Keratinocyte (primary cell): Measurements from ENCODE around the gene CDKL4. TPM values are rescaled to one million over a fixed set of nuclear protein-coding genes. Genes with fewer than 3 reads are reported as not detected.

Source experiments
- DNase-seq: peaks from one replicate; pipeline ENCODE4 v3.0.0-alpha.2; 2011; ENCODE audit warnings: low read depth, missing footprints, low spot score
- FAIRE-seq: peaks from 2 replicates; lab custom pipeline; 2011; peaks lifted over from hg19 to GRCh38; lab: Jason Lieb, UNC
- H2AFZ ChIP-seq: 2 replicates; pipeline ENCODE4 v1.6.0; 2012; ENCODE audit warnings: low read length, control low read depth, inconsistent platforms; ENCODE audit not compliant: control insufficient read depth
- H3K27ac ChIP-seq: 2 replicates; pipeline ENCODE4 v1.5.1; 2011; ENCODE audit warnings: low read length; ENCODE audit not compliant: control insufficient read depth, insufficient read depth
- H3K27me3 ChIP-seq: 3 replicates; pipeline ENCODE4 v1.6.0; 2011; ENCODE audit warnings: low read length; ENCODE audit not compliant: control insufficient read depth, insufficient read depth; ENCODE audit errors: extremely low read depth
- H3K36me3 ChIP-seq, 2 experiments: 2 replicates in 1 of 2; 3 replicates in 1 of 2; pipeline ENCODE4 v1.5.1; 2011; ENCODE audit warnings: low read length in 2 of 2, mild to moderate bottlenecking in 1 of 2; ENCODE audit not compliant: control insufficient read depth in 2 of 2, insufficient read depth in 2 of 2; ENCODE audit errors: extremely low read depth in 1 of 2
- H3K4me1 ChIP-seq: 3 replicates; pipeline ENCODE4 v1.5.1; 2011; ENCODE audit warnings: low read length; ENCODE audit not compliant: control insufficient read depth, insufficient read depth; ENCODE audit errors: extremely low read depth
- H3K4me2 ChIP-seq: 3 replicates; pipeline ENCODE4 v1.6.0; 2011; ENCODE audit warnings: low read depth, low read length; ENCODE audit not compliant: control insufficient read depth, insufficient read depth; ENCODE audit errors: extremely low read depth
- H3K4me3 ChIP-seq, 3 experiments: fragments of 200-600 bp in 1 of 3; sonication (generic) in 1 of 3; 2 replicates in 2 of 3; 3 replicates in 1 of 3; pipeline ENCODE4 v1.5.1; 2011 to 2016; ENCODE audit warnings: low read length in 3 of 3, mild to moderate bottlenecking in 3 of 3, control low read depth in 2 of 3, inconsistent platforms in 1 of 3, low read depth in 1 of 3, mixed read lengths in 1 of 3, mixed run types in 1 of 3, moderate library complexity in 1 of 3; ENCODE audit not compliant: control insufficient read depth in 2 of 3, insufficient read depth in 2 of 3; ENCODE audit errors: extremely low read depth in 1 of 3
- H3K79me2 ChIP-seq: 2 replicates; pipeline ENCODE4 v1.6.0; 2012; ENCODE audit warnings: low read length; ENCODE audit not compliant: control insufficient read depth, insufficient read depth
- H3K9ac ChIP-seq: 3 replicates; pipeline ENCODE4 v1.6.0; 2011; ENCODE audit warnings: low read length; ENCODE audit not compliant: control insufficient read depth, insufficient read depth; ENCODE audit errors: extremely low read depth
- H3K9me1 ChIP-seq: 3 replicates; pipeline ENCODE4 v1.6.0; 2011; ENCODE audit warnings: low read length; ENCODE audit not compliant: control insufficient read depth, insufficient read depth; ENCODE audit errors: extremely low read depth
- H3K9me3 ChIP-seq: 2 replicates; pipeline ENCODE4 v1.5.1; 2012; ENCODE audit warnings: low read depth, low read length; ENCODE audit not compliant: control insufficient read depth
- H4K20me1 ChIP-seq: 3 replicates; pipeline ENCODE4 v1.6.0; 2011; ENCODE audit warnings: low read length; ENCODE audit not compliant: control insufficient read depth, insufficient read depth; ENCODE audit errors: extremely low read depth
- EZH2 ChIP-seq: IDR thresholded peaks from one replicate; pipeline ENCODE4 v1.6.1; 2012; ENCODE audit warnings: inconsistent platforms, mild to moderate bottlenecking, low read length, moderate library complexity
- dilution Hi-C: fragments of 300-500 bp; cut with MboI; formaldehyde crosslinking; loops from one replicate; pipeline ENCODE4 v1.7.0; 2020; ENCODE audit warnings: low sequenced_read_pairs; ENCODE audit not compliant: extremely low pct_ligation_motif_present
- polyA plus RNA-seq, 5 experiments: library from polyadenylated mRNA; depleted of rRNA in 3 of 5; stranded (reverse) in 3 of 5; stranded (forward) in 1 of 5; unstranded in 1 of 5; fragments of >200 nt; gene quantifications; 1 replicate in 1 of 5; 2 replicates in 3 of 5; 3 replicates in 1 of 5; pipeline versions ENCODE4 v1.2.1 to v1.2.3, GENCODE V29; 2011 to 2012; ENCODE audit warnings: missing spikeins in 2 of 5, low read depth in 1 of 5, low replicate concordance in 1 of 5
- TF ChIP-seq, protein P1 (sequence below), 3 experiments: IDR thresholded peaks in 1 of 3; conservative IDR thresholded peaks in 1 of 3; optimal IDR thresholded peaks in 1 of 3; 2 replicates in 2 of 3; 3 replicates in 1 of 3; pipeline versions ENCODE3 to v1.5.1; 2011; ENCODE audit warnings: low read length in 3 of 3, mild to moderate bottlenecking in 3 of 3, moderate library complexity in 2 of 3, control low read depth in 1 of 3, inconsistent platforms in 1 of 3; ENCODE audit not compliant: insufficient read depth in 2 of 3; ENCODE audit errors: extremely low read depth in 1 of 3

CDKL4 gene
- polyA plus RNA-seq, 1 donor (not counting 4 experiments of a cell fraction or from before 2014, with no cell fraction given) = not detected

DNA sequence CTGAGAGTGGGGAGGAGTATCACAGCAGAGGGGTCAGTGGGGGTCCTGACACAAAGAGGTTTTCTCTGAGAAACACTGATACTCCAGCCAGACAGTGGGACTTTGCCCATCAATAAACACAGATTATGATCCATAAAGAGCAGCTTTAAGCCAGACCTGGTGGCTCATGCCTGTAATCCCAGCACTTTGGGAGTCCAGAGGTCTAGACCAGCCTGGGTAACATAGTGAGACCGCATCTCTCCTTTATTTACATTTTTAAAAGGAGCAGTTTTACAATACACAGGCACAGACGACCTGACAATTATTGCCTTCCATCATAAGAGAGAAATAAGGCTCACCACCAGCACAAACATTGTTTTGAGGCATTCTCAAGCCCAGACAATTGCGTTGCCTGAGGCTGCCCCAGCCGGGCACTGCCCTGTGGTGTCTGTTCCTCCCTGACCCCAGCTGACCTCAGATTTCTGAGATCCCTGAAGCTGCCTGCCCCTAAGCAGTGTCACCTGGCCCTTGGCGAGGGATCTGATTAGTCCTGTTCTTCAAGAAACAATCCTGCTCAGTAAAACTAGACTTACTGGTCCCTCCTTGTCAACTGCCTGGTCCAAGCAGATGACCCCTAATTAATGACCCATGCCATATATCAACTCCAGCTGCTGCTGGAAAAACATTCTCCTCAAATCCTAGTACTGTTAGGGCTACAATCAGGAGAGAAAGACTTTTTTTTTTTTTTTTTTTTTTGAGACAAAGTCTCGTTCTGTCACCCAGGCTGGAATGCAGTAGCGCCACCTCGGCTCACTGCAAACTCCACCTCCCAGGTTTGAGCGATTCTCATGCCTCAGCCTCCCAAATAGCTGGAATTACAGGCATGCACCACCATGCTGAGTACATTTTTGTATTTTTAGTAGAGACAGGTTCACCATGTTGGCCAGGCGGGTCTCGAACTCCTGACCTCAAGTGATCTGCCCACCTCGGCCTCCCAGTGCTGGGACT lies 63.5 kb downstream of the CDKL4 start:
- H3K27ac ChIP-seq = no peak overlapping the region
- FAIRE-seq = no peak
- H3K9me3 ChIP-seq = no peaks in the 10 kb centered on the region
- H3K79me2 ChIP-seq = no peaks in the 10 kb centered on the region
- dilution Hi-C loops = no loop called here
- no peak for DNase-seq
- H3K4me1 ChIP-seq = no peaks in the 10 kb centered on the region
- TF ChIP-seq, protein P1, sequence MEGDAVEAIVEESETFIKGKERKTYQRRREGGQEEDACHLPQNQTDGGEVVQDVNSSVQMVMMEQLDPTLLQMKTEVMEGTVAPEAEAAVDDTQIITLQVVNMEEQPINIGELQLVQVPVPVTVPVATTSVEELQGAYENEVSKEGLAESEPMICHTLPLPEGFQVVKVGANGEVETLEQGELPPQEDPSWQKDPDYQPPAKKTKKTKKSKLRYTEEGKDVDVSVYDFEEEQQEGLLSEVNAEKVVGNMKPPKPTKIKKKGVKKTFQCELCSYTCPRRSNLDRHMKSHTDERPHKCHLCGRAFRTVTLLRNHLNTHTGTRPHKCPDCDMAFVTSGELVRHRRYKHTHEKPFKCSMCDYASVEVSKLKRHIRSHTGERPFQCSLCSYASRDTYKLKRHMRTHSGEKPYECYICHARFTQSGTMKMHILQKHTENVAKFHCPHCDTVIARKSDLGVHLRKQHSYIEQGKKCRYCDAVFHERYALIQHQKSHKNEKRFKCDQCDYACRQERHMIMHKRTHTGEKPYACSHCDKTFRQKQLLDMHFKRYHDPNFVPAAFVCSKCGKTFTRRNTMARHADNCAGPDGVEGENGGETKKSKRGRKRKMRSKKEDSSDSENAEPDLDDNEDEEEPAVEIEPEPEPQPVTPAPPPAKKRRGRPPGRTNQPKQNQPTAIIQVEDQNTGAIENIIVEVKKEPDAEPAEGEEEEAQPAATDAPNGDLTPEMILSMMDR (optimal IDR thresholded peaks at IDR 0.05 in 1 of 3, IDR thresholded peaks at IDR 0.05 in 1 of 3, conservative IDR thresholded peaks at IDR 0.05 in 1 of 3; ENCODE audit: extremely low read depth in 1 of 3, insufficient read depth in 2 of 3, low read length in 3 of 3) = no peak
- no peak for TF ChIP-seq EZH2
- H3K4me2 ChIP-seq = no peak overlapping the region
- no peaks in the 10 kb centered on the region for H3K27me3 ChIP-seq
- H3K9me1 ChIP-seq = no peaks in the 10 kb centered on the region
- H3K4me3 ChIP-seq = no peak overlapping the region
- no peak overlapping the region for H2AFZ ChIP-seq
- H3K9ac ChIP-seq = no peak overlapping the region
- no peaks in the 10 kb centered on the region for H3K36me3 ChIP-seq
- H4K20me1 ChIP-seq = no peaks in the 10 kb centered on the region

DNA sequence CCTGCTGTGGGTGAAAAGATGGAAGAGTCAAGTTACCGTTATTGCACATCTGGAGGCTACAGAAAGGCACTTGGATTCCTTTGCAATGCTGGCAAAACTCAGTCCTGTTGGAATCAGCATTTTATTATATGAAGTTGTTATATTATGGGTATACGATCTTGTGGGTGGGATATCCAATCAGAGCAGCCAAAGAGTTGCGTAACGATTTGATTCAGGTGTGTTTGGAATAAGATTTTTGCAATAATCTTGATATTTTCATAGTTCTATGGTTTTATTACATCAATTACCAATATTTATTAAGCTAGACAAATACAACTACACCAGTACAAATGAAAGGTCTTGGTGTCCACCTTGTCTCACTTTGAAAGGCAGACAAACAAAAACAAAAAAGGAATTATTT lies 65.0 kb downstream of the CDKL4 start:
- no peaks in the 10 kb centered on the region for H3K36me3 ChIP-seq
- H2AFZ ChIP-seq = no peak overlapping the region
- no peak overlapping the region for H3K9ac ChIP-seq
- H3K9me3 ChIP-seq = no peaks in the 10 kb centered on the region
- H3K27me3 ChIP-seq = no peaks in the 10 kb centered on the region
- FAIRE-seq (no peak), DNase-seq (no peak)
- no peak overlapping the region for H3K4me3 ChIP-seq
- H3K9me1 ChIP-seq = no peaks in the 10 kb centered on the region
- dilution Hi-C loops = no loop called here
- TF ChIP-seq, protein P1 (optimal IDR thresholded peaks at IDR 0.05 in 1 of 3, IDR thresholded peaks at IDR 0.05 in 1 of 3, conservative IDR thresholded peaks at IDR 0.05 in 1 of 3; ENCODE audit: extremely low read depth in 1 of 3, insufficient read depth in 2 of 3, low read length in 3 of 3) = no peak
- TF ChIP-seq EZH2 = no peak
- H3K79me2 ChIP-seq = no peaks in the 10 kb centered on the region
- H3K4me2 ChIP-seq = no peak overlapping the region
- H3K4me1 ChIP-seq = no peaks in the 10 kb centered on the region
- H4K20me1 ChIP-seq = no peaks in the 10 kb centered on the region
- no peak overlapping the region for H3K27ac ChIP-seq
